IPS-11a (cell line): Measurements from ENCODE around the gene SHISA9.

Source experiments
- H3K4me3 ChIP-seq: one replicate; pipeline ENCODE4 v1.5.1; 2013; ENCODE audit warnings: low read depth, low read length, control low read depth

The SHISA9 gene

DNA sequence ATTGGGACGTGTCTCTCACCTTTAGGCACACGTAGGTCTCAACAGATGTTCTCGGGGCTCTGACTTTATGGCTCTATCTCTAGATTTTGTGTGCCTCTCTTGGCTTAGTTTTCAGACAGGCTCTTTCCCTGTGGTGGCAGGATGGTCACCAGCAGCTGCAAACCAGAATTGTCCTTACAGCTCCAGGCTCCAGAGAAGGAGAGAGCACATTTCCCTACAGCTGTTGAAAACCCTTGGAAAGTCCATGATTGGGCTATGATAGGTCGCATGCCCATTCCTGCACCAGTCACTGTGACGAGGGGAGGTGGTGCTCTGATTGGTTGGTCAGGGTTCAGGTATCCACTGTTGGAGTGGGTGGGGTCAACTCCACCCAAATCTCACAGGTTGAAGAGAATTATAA lies 41.5 kb downstream of the SHISA9 start:
- H3K4me3 ChIP-seq = no peak overlapping the region

DNA sequence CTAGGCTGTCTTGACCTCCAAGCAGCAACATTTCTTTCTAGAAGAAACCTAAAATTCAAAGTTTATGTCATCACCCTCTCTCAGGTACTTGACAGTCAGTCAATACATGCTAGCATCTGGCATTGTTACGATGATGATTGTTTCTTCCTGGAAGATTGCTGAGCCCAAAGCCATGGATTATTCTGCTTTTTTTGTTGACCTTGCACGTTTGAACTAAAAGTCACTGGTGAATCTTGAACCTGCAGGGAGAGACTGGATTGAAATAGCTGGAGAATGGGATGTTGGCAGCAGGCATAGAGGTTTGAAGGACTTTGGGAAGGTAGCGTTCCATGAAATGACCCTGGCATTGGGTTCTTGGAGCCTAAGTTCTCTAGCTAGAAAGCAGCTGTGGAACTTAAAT lies 42.9 kb downstream of the SHISA9 start:
- no peak overlapping the region for H3K4me3 ChIP-seq

DNA sequence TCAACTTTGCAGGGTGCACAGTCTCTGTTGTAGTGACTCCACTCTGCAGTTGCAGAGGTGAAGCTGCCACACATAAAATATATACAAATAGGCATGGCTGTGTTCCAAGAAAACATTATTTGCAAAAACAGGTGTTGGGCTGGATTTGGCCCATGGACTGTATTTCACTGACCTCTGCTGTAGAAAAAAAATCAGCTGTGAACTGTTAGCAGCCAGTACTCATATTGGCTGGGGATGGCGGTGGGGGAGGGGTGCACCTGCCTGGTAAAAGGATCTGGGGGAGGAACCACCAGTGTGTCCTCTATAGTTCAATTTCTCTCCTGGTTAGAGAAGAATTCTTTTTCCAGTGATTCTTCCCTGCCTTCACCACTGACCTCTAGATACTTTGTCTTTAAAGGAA lies 50.0 kb downstream of the SHISA9 start:
- no peak overlapping the region for H3K4me3 ChIP-seq

DNA sequence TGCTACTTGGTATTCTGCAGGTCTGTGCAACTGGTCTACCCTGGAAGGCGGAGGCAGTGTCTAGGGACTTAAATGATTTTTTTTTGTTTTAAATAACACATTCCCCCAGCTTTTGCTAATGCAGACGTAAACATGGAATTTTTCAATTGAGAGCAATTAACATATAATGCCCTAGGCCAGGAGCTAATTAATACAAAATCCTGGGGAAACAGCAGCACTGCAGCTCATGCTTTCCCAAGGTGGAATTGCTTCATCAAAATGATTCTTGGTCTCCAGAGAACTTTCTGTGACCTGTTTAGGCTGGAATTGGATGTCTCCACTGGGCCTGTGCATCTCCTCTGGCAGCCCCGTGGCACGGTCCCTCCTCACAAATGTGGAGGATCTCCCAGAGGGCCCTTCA lies 50.6 kb downstream of the SHISA9 start:
- H3K4me3 ChIP-seq = no peak overlapping the region

DNA sequence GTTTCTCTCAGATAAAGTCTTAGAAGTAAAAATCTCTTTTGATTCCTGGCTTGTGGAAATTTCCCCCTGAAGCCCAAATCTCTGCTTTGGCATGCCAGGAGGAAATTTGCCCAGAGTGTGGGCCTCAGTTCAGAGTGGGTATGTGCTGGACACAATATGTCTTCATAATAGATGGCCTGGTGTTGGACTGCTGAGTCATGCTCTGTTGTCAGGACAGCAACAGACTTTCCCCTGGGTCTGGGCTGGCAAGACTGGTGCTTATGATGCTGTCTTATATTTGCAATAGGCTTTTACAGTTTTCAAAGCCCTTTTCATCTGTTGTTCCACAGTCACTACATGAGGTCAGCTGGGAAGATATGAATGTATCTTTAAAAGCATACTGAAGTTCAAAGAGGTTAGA lies 57.0 kb downstream of the SHISA9 start:
- no peak overlapping the region for H3K4me3 ChIP-seq

DNA sequence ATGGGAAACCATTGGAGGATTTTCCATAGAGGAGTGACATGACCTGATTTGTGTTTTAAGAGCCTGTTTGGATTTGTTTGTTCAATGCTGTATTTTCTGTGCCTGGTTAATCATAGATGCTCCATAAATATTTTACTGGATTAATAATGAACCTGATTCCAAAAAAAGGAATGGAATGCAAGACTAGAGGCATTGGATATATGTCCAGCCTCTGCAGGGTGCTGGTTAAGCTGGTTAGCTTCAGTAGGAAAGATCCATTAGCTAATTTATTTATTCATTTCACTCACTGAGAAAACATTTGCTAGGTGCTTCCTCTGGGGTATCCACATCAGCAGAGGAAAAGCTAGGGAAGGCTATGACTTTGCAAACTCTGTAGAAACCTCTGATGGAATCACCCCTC lies 57.7 kb downstream of the SHISA9 start:
- no peak overlapping the region for H3K4me3 ChIP-seq

DNA sequence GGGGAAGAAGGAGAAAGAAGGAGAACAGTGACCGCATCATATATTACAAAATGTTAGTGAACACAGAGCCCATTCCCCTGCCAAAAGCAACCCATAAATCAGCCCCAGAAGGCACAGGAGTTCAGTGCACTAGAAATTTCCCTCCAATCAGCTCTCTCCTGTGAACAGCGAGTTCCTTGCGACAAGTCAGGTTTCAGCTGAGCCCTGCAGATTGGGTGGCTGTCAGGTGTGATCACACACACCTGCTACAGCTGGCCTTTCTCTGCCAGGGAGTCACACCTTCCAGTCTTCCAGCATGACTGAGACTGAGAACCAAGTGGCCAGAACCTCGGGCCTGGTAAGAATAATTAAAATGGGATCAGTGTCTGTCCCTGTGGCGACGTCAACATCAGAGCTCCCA lies 60.2 kb downstream of the SHISA9 start:
- no peak overlapping the region for H3K4me3 ChIP-seq

DNA sequence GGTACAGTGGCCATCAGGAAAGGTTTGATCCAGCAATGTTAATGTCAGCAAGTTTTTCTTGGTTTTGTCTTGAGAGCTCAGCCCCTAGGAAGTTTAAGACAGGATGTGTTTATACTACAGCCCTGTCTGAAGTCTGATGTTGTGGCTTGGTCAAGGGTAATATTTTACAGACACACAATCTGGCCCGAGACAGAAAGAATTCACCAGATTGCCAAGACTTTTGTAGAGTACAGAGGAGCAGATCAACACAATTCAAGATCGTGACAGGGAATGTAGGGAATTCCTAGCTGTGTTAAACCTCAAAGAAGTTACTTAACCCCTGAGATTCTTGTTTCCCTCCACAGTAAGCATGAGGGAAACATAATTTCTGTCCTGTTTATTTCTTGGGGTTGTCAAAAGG lies 63.1 kb downstream of the SHISA9 start:
- H3K4me3 ChIP-seq = no peak overlapping the region

DNA sequence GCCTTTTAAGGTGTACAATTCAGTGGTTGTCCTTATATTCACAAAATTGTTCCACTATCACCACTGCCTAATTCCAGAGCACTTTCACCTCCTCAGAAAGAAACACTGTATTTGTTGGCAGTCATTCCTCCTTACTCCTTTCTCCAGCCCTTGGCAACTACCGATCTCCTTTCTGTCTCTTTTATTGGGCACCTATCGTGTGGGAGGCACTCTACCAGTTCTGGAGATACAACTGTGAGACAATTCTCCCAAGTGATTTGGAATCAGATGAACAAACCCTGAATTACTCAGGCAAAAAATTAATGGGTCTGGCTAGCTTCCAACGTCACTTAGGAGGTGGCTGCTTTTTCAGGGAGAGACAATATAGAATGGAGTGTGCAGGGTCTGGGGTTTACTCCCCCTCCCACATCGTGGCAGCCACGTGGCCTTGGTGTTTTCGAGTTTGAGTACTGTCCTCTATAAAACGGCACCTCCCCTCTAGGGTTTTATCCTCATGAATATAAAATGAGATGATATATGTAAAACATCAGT lies 63.9 kb downstream of the SHISA9 start:
- no peak overlapping the region for H3K4me3 ChIP-seq

DNA sequence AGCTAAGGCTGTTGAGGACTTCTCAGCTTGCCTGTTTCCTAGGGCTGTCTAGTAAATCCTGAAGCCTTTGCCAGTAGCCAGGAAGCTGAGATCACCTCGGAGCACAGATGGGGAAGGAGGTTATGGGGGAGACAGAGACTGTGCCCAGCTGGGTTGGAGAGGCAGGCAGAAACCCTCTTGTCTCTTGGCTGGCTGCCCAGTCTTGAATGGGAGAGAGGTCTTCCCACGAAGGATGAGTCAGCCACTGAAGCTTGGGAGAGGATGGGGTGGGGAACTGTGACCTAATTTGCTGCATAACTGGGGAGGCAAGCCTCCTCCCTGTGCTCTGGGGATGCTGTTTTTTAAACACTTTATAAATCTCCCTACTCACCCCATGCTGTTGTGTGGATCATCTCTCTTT lies 69.8 kb downstream of the SHISA9 start:
- no peak overlapping the region for H3K4me3 ChIP-seq

DNA sequence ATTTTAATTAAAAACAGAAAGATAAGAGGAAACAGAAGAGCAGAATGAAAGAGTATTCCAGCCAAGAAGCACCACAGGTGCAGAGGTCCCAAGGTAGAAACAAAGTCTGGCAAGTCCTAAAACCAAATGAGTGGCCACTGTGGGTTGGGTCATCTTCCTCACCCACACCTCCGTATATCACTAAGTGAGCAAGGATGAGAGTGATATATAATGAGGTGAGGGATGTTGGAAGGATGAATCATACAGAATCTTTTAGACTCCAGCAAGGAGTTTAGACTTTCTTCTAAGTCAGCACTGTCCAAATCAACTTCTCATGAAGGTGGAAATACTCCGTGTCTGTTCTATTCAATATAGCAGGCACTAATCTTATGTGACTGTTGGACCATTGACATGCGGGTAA lies 70.8 kb downstream of the SHISA9 start:
- H3K4me3 ChIP-seq = no peak overlapping the region

DNA sequence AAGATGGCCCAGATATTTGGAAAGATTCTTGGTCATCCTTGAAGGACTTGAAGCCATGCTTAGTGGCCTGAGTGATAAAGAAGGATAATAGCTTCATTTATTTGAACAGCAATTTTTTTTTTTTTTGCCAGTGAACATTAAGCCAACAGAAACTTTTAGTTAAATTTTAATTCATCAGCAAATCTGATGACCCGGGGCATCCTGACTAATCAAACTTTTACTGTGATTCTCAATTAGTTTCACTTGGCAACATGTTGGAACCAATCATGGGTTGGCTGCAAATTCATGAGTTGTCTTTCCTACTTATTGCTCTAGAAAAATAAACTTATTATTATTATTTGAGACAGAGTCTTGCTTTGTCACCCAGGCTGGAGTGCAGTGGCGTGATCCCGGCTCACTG lies 74.4 kb downstream of the SHISA9 start:
- H3K4me3 ChIP-seq = no peak overlapping the region

DNA sequence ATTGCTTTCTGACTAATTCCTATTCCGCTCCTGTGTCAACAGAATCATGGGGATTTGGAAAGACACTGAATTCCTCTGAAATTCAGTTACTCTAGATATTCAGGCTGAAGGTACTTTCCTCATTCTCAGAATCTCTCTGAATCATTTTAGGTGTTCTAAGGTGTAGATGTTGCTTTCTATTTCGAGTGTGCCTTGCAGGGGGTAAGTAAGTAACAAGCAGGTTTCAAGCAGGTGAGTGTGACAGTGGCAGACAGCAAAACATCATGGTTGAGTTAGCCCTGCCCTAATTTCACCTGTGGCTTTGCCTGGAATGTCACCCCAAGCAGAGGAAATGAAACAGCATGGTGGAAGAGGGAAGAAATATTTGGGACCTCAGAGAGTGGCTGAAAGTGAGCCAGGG lies 75.1 kb downstream of the SHISA9 start:
- H3K4me3 ChIP-seq = no peak overlapping the region

DNA sequence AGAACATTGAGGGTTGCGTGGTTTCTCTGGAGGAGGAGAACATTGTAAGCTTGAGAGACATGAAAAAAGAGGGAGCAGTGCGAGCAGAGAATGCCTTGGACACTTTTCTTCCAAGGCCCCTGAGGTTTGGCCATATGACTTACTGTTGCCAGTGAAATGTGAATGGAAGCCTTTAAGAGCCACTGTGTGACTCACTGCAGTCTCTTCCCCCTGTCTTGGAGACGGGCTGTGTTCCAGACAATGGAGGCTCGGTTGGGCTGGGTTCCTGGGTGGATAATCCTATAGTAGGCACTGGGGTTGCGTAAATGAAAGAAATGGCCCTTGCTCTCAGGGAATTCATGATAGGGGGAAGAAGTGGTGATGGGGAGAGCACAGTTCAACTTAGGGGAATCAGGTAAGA lies 75.5 kb downstream of the SHISA9 start:
- no peak overlapping the region for H3K4me3 ChIP-seq

DNA sequence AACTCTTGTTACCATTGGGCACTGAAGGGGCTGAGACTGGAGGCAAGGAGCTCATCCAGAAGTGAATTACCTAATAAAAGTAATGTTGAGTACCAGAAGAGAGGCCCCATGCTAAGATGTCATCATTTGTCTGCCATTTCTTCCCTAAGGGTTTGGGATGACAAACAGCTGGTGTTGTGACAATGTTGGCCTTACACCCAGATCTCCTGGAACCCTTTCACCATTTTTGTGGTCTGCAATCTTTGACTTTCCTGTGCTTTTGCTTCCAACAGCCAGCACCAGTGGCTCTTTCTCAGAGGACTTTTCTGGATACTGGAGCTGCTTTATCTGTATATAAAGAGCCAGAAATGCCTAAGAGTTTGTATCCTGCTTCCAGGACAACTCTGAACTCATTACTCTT lies 84.1 kb downstream of the SHISA9 start:
- no peak overlapping the region for H3K4me3 ChIP-seq

DNA sequence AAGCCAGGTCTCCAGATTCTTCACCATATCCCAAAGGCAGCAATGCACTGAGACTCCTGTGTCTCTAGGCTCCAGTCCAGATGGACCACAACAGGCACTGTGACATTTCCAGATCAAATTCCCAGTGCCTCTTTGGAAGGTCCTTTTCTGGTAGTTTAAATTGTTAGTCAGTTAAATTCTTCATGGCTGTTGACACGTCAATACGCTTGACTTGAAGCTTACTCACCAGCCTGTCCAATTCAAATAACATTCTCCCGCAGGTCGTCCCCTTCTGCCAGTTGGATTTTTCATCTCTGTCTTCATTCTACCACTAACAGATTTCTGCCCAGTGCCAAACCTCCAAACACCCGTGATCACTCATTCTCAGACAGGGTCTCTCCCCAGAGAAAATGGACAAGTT lies 86.7 kb downstream of the SHISA9 start:
- H3K4me3 ChIP-seq = no peak overlapping the region

DNA sequence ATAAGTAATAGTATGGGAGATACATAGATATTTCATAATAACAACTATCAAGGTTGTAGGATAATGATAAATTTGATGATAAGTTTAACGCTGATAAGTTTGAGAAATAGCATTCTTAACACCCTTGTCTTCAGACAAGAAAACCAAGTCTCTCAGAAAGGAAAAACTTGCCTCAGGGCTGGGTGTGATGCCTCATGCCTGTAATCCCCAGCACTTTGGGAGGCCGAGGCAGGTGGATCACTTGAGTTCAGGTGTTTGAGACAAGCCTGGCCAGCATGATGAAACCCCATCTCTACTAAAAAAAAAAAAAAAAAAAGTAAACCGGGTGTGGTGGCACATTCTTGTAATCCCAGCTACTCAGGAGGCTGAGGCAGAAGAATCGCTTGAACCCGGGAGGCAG lies 90.7 kb downstream of the SHISA9 start:
- no peak overlapping the region for H3K4me3 ChIP-seq

DNA sequence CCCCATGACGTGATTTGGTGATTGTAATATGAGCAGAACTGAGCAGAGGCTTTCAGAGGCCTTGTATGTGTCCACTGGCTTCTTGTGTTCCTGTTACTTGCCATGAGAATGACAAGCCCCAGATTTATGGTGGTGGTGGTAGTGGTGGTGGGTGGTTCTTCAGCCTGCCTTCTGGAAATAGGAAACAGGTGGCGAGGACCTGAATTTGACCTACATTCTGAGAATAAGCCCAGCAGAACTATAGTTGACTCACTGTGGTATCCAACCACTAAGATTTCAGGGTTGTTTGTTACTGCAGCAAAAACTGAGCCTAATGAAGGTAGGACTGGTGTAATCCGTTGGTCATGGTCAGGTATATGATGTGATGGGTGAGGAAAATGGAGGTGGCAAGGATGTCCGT lies 93.0 kb downstream of the SHISA9 start:
- no peak overlapping the region for H3K4me3 ChIP-seq

DNA sequence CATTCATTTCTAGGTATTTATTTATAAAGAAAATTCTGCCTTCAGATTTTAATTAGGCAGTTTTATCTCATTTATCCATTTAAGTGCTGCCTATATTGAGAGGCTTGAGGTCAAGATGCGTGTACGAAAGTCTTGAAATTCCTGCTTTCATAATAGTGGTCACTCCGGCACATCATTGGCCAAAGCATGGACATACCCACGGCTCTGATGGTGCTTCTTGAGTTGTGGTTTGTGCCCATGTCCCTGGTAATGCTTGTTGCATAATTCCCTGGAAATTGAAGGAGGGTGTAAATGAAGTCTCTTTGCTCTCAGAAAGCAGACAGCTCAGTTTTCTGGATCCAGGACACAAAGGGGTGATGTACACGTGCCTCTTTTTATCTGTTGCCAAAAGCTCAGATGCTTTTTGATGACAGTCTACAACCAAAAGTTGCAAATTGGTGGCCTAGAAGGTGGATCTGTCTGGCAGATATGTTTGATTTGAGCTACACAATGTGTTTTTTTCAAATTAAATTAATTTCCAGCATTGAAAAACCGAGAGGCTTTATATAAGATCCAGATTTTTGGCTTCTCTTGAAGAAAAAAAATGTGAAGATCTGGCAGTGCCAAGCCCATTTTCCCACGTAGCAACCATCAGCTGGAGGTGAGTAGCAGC lies 94.4 kb downstream of the SHISA9 start:
- no peak overlapping the region for H3K4me3 ChIP-seq

DNA sequence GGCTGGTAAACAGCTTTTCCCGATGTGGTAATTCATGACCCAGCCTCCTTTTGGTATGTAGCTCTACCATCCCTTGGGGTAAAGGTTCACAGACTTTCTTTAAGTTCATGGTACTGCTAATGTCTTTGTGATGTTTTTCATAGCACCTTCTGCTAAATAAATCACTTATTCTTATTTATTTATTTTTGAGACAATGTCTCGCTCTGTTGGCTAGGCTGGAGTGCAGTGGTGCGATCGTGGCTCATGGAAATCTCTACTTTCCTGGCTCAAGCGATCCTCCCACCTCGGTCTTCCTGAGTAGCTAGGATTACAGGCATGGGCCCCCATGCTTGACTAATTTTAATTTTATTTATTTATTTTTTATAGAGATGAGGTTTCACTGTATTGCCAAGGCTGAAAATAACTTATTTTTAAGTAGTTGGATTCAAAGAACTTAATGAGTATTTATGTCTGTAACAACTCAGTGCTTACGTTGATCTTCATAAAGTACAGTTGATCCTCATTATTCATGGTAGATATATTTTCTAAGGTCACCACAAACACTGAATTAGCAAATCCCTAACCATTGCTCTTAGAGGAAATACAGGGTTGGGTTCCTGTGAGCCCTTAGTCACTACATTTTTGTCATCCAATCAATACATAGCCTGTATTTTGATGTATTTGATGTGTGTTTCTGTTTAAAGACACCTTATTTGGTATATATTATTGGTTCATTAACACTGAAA lies 97.1 kb downstream of the SHISA9 start:
- H3K4me3 ChIP-seq = no peak overlapping the region

DNA sequence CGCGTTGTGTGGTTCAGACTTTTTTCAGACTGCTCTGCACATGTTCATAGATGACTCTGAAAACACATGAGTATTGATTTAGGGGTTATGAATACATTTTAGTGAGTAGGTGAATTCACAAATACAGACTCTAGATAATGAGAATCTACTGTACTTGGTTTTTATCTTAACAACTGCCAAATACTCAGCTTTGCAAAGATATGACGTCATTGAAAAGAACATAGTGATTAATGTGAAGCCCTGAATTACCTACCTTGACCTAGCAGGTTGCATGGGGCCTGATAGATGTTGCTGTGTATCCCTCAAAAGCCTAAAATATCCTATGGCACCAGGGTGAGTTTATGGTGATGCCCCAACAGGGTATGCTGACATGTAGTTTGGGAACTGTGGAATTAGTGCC lies 98.0 kb downstream of the SHISA9 start:
- H3K4me3 ChIP-seq = no peak overlapping the region

DNA sequence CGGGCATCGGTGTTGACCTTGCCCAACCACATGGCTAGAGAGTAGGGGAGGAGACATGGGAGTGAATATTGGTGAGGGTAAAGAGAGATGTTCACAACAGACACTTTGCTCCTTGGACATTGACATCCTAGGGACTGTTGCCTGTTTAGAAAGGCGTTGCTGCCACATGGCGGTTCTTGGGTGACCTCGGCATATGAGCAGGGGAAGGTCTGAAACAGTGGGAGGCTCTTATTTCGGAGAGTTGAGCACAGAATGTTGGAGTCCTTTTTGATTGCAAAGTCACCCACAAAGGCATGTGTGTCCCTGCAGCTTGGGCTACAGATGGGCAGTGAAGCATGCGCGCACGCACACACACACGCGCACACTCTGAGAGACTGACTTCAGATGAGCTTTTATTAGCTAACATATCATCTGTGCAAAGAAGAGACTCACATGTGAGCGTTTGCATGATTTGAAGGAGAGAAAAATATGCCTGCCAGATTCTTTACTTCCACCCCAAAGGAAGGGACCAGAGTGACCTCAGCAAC lies 104.4 kb downstream of the SHISA9 start:
- no peak overlapping the region for H3K4me3 ChIP-seq
